HG02840 (cell line): ENCODE data around the gene PRR20A.
"Not testable (repeated sequence)": the region's sequence is repeated elsewhere in the genome, so short reads cannot be mapped to it uniquely, and the experiment has no call there.

Experiments used
- ATAC-seq: cut with Tn5 transposase; IDR thresholded peaks from one replicate; pipeline ENCODE4 v1.9.1; 2021; ENCODE audit warnings: mild to moderate bottlenecking, moderate library complexity, moderate number of reproducible peaks; ENCODE audit not compliant: unreplicated experiment, low FRiP score

Gene PRR20A

DNA sequence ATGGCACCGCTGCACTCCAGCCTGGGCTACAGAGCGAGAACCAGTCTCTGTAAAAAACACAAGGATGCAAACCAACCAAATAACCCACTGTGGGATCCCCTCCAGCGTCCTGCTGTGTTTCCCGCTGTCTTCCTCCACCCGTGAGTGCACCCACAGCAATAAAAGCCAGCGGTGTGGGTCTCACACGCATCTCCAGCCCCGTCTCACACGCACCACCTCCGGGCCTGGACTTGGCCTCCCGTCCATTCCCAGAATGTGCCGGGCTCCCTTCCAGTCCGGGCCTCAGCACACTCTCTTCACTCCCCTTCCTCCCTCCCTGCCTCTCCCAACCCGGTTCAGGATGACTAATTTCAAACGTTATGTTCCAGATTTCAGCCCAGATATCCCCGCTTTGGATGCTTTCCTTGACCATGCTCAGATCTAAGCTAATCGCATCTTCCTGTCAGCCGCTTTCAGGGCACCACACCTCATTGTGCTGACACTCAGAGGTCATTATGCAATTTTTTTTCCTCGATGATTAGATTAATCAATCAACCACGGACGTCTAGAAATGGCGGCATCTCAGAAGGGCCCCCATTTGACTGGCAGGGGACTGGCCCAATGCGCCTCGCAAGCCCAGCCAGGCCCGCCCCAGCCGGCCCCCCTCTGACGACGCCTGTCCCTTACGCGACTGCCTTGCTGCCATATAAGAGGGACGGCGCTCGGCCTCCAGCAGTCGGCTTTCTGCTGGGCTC, at the start of gene PRR20A:
Gene PRR20A (plus strand): TSS at position 684 of the 734 bp plus-strand sequence. CDS start 387 bp downstream, outside the sequence.
- ATAC-seq, result not testable (repeated sequence)

- no peak for ATAC-seq
These were observed 25.8 kb upstream of the PRR20A start for GRCh38 chr13:57114945-57115344.

- no peak for ATAC-seq
These were observed 17.0 kb upstream of the PRR20A start for GRCh38 chr13:57123681-57124080.

GRCh38 chr13:57128909-57129308, 11.8 kb upstream of the PRR20A start:
- ATAC-seq, result no peak

- ATAC-seq, result no peak
These were observed 4.6 kb upstream of the PRR20A start for GRCh38 chr13:57136093-57136492.

- no peak for ATAC-seq
These were observed 3.1 kb upstream of the PRR20A start for GRCh38 chr13:57137585-57137984.

DNA sequence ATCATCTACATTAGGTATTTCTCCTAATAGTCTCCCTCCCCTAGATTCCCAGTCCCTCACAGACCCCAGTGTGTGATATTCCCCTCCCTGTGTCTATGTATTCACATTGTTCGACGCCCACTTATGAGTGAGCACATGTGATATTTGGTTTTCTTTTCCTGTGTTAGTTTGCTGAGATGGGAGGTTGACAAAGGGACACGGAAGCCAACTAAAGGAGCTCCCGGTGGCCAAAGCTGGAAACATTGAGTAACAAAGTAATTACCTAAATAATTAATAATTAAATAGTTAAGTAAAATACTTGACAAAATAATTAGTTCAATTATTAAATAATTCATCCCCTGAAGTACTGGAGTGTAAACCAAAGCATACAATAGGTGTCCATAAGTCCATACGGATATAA, 1.7 kb upstream of the PRR20A start:
- ATAC-seq, result no peak

DNA sequence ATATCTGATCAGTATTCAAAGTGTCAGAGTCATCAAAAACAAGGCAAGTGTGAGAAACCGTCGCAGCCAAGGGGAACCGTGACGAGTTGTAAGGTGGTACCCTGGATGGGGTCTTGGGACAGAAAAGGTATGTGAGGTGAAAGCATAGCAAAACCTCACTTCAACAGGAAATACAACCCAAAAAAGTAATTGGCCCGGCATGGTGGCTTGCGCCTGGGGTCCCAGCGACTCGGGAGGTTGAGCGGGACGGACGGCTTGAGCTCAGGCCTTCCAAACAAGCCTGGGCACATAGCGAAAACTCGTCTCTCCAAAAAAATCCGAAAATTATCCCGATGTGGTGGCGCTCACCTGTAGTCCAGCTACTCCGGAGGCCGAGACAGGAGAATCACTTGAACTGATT, 937 bp upstream of the PRR20A start:
- not testable (repeated sequence) for ATAC-seq

- not testable (repeated sequence) for ATAC-seq
These were observed 6.5 kb downstream of the PRR20A start, which contains the start of gene PRR20B for GRCh38 chr13:57147188-57147587. Gene PRR20B (plus strand): TSS chr13:57147488. CDS start chr13:57147875, 387 bp downstream.

DNA sequence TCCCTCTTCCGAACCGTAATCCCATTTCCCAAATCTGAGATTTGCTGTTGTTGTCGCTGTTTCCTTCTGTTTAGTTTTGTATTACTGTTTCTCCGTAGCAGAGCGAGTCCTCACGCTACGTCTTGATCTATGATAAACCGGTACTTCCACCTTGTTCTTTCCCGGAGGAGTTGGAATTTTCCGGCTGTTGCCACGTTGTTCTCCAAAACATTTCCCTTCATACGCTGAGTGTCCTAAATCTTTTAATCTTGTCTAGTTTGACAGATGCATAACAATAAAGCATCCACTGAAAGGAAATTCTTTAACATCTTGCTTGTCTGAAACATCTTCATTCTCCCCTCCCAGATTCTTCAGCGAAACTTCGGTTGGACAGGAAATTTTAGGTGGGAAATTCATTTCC, 7.4 kb downstream of the PRR20A start:
- ATAC-seq, result not testable (repeated sequence)

GRCh38 chr13:57153761-57154160, 13.0 kb downstream of the PRR20A start, which contains the start of gene PRR20C:
Gene PRR20C (plus strand): TSS chr13:57154061. CDS start chr13:57154448, 387 bp downstream.
- ATAC-seq, result not testable (repeated sequence)

- not testable (repeated sequence) for ATAC-seq
These were observed 19.6 kb downstream of the PRR20A start, which contains the start of gene PRR20D for GRCh38 chr13:57160332-57160731. Gene PRR20D (plus strand): TSS chr13:57160632. CDS start chr13:57161019, 387 bp downstream.

GRCh38 chr13:57166897-57167296, 26.2 kb downstream of the PRR20A start, which contains the start of gene PRR20E:
Gene PRR20E (plus strand): TSS chr13:57167197. CDS start chr13:57167584, 387 bp downstream.
- not testable (repeated sequence) for ATAC-seq

- no peak for ATAC-seq
These were observed 50.9 kb downstream of the PRR20A start for GRCh38 chr13:57191667-57192066.
